ENCODE measurements around the gene FER. TPM values are rescaled to one million over a fixed set of nuclear protein-coding genes. Genes with fewer than 3 reads are reported as not detected.

The FER gene
- total and polyA plus RNA-seq, 2 of the 8 experiments (the other 6 are each of a cell fraction or from before 2014, with no cell fraction given) = 1.3 to 15.8 TPM

DNA sequence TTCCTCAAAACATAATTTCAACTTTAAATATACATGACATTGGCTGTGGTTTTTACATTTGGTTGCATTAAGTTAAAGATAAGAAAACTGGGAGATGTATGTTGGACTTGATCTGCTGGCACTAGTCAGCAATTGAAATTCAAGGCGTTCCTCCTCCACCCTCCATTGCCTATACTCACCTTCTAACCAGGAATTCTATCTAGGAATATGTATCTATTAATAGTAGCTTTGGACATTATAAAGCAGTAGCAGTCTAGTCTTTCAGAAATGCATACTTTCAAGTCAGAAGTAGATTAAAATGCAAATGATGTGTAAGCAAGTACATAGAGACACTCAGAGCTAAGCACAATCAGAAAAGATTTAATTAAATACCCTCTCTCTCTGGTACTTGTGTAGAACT lies 24.9 kb downstream of the FER start (continued):
- no peak for TF ChIP-seq ZNF274 (IDR thresholded peaks at IDR 0.05; ENCODE audit: borderline replicate concordance, extremely low read depth, low read length)
- TF ChIP-seq, protein P1, sequence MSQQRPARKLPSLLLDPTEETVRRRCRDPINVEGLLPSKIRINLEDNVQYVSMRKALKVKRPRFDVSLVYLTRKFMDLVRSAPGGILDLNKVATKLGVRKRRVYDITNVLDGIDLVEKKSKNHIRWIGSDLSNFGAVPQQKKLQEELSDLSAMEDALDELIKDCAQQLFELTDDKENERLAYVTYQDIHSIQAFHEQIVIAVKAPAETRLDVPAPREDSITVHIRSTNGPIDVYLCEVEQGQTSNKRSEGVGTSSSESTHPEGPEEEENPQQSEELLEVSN (IDR thresholded peaks at IDR 0.05) = no peak
- TF ChIP-seq CHD1 (IDR thresholded peaks at IDR 0.05; ENCODE audit: low read depth, low read length) = no peak
